ACC112 (cell line): ENCODE measurements around the gene ZNF839.
"Not testable (repeated sequence)": the region's sequence is repeated elsewhere in the genome, so short reads cannot be mapped to it uniquely, and the experiment has no call there.

ENCODE experiments used
- H2AFZ ChIP-seq: fragments of 200-600 bp; sonication (generic); one replicate; pipeline ENCODE4 v1.6.0; 2017; ENCODE audit warnings: antibody characterized with exemption, low read length; ENCODE audit not compliant: unreplicated experiment
- H3K27ac ChIP-seq: fragments of 200-600 bp; sonication (generic); 2 replicates; pipeline ENCODE4 v1.5.1; 2014; ENCODE audit warnings: low read depth, mild to moderate bottlenecking, antibody characterized with exemption, low read length, moderate library complexity
- H3K27me3 ChIP-seq: fragments of 200-600 bp; sonication (generic); 2 replicates; pipeline ENCODE4 v1.6.1; 2014; ENCODE audit warnings: mild to moderate bottlenecking, antibody characterized with exemption, low read length, moderate library complexity, mixed read lengths; ENCODE audit not compliant: insufficient read depth
- H3K36me3 ChIP-seq: fragments of 200-600 bp; sonication (generic); 2 replicates; pipeline ENCODE4 v1.6.1; 2016; ENCODE audit warnings: mild to moderate bottlenecking, antibody characterized with exemption, low read length, moderate library complexity, mixed read lengths; ENCODE audit not compliant: insufficient read depth
- H3K4me1 ChIP-seq: fragments of 200-600 bp; sonication (generic); one replicate; pipeline ENCODE4 v1.6.1; 2016; ENCODE audit warnings: low read length, mixed read lengths; ENCODE audit not compliant: insufficient read depth, unreplicated experiment, control insufficient read depth
- H3K4me3 ChIP-seq: fragments of 200-600 bp; sonication (generic); 2 replicates; pipeline ENCODE4 v1.5.1; 2014; ENCODE audit warnings: mild to moderate bottlenecking, low read depth, low read length
- H3K79me2 ChIP-seq: fragments of 200-600 bp; sonication (generic); one replicate; pipeline ENCODE4 v1.6.0; 2016; ENCODE audit warnings: low read length; ENCODE audit not compliant: control insufficient read depth, unreplicated experiment, insufficient read depth

Gene ZNF839

DNA sequence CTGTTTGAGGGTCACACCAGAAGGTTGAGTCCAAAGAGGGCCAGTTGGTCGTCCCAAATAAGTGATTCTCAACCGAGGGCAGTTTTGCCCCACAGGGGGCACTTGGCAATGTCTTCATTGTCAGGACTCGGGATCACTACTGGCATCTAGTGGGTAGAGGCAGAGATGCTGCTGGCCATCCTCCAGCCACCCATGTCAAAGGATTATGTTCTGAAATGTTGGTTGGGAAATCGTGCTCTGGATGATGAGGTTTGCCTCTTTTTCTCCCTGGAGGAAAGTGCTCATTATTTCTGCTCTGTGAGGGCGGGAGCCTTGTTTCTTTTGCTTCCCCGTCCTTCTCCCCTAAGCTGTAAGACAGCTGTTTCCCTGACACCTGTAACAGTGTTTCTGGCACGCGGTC lies 3.6 kb downstream of the ZNF839 start:
- peak overlapping the region; percentile 35 for H3K27ac ChIP-seq
- H3K4me3 ChIP-seq, result no peak overlapping the region
- H3K4me1 ChIP-seq, result peaks cover 19% of the 10 kb centered on the region
- H3K27me3 ChIP-seq, result no peaks in the 10 kb centered on the region
- peaks cover 5% of the 10 kb centered on the region; the same call in 1 of the 2 replicates for H3K36me3 ChIP-seq
- H2AFZ ChIP-seq, result no peak overlapping the region
- peaks cover 15% of the 10 kb centered on the region for H3K79me2 ChIP-seq

DNA sequence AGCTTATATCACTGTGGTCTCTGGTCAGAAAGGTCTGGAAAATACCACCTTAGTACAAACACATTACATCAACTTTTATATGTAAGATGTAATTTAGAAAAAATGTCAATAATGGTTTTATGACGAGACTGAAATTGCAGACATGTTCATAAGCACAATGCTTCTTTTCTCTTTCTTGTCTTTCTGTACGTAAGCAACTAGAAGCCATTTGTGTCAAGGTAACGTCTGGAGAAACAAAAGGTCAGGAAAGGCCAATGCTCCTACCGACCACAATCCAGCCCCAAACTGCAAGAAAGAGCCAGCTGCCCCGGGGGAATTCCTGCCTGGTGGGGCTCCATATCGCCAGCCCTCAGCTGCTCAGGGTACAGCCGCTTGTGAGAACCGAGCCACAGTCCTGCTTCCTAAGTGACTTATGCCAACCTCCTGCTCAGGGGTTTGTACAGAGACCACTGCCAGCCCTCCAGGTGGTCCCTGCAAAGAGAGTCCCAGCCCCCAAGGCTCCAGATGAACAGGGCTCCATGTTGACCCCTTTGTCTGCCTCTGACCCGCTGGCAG lies 6.3 kb downstream of the ZNF839 start:
- Histone ChIP-seq H3K4me3 (no peak overlapping the region), H3K36me3 (peaks cover 5% of the 10 kb centered on the region; the same call in 1 of the 2 replicates), H2AFZ (no peak overlapping the region), H3K27ac (no peak overlapping the region), H3K4me1 (peaks cover 10% of the 10 kb centered on the region), H3K79me2 (peaks cover 3% of the 10 kb centered on the region), H3K27me3 (no peaks in the 10 kb centered on the region)

GRCh38 chr14:102326583-102326982 lies 7.0 kb downstream of the ZNF839 start:
- H3K79me2 ChIP-seq, result no peaks in the 10 kb centered on the region
- no peak overlapping the region for H3K27ac ChIP-seq
- H3K27me3 ChIP-seq, result no peaks in the 10 kb centered on the region
- peaks cover 5% of the 10 kb centered on the region for H3K4me1 ChIP-seq
- no peak overlapping the region for H3K4me3 ChIP-seq
- H2AFZ ChIP-seq, result no peak overlapping the region
- H3K36me3 ChIP-seq, result peaks cover 5% of the 10 kb centered on the region; the same call in 1 of the 2 replicates

GRCh38 chr14:102329381-102329780 lies 9.8 kb downstream of the ZNF839 start:
- not testable (repeated sequence) for H3K4me1 ChIP-seq, H3K79me2 ChIP-seq

DNA sequence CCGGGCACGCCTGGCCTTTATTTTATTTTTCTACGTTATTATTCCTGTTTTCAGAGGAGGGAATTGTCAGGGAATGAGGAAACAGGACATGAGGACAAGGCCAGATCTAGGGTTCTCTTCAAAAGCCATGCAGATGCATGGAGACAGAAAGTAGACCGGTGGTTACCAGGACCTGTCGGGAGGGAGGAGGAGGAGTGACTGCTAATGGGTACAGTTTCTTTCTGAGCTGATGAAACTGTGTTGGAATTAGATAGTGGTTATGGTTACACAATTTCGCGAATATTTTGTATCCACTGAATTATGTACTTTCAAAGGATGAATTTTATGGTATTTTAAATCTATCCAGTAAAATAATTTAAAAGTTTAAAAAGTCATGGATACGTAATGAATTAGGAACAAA lies 11.3 kb downstream of the ZNF839 start:
- Histone ChIP-seq H3K27ac (no peak overlapping the region), H3K79me2 (no peaks in the 10 kb centered on the region), H3K4me3 (no peak overlapping the region), H2AFZ (no peak overlapping the region), H3K36me3 (peaks cover 10% of the 10 kb centered on the region; the same call in 1 of the 2 replicates), H3K27me3 (no peaks in the 10 kb centered on the region), H3K4me1 (peaks cover 2% of the 10 kb centered on the region)

More at GRCh38 chr14:102329381-102329780, 9.8 kb downstream of the ZNF839 start:
- H3K27ac ChIP-seq, H2AFZ ChIP-seq, H3K4me3 ChIP-seq, H3K36me3 ChIP-seq, H3K27me3 ChIP-seq: not testable (repeated sequence)

DNA sequence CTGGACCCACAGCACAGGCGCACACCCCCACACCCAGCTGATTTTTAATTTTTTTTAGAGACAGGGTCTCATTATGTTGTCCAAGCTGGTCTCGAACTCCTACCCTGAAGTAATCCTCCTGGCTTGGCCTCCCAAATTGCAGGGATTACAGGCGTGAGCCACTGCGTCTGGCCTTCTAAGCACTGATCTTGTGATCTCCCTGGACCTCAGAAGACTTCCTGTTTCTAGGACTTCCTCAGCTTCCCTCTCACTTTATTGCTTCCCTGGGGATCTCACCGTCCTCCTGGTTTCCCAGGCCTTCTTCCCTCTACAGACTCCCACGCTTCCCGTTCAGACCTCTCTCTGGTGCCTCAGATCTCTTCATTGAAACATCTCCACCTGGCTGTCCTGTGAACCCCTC lies 13.8 kb downstream of the ZNF839 start:
- Histone ChIP-seq H2AFZ (no peak overlapping the region), H3K36me3 (peaks cover 11% of the 10 kb centered on the region; the same call in 1 of the 2 replicates), H3K4me1 (peaks cover 2% of the 10 kb centered on the region), H3K27ac (no peak overlapping the region), H3K27me3 (no peaks in the 10 kb centered on the region), H3K4me3 (no peak overlapping the region), H3K79me2 (no peaks in the 10 kb centered on the region)

- no peak overlapping the region for H3K4me3 ChIP-seq
- H3K79me2 ChIP-seq, result no peaks in the 10 kb centered on the region
- H3K36me3 ChIP-seq, result peaks cover 11% of the 10 kb centered on the region; the same call in 1 of the 2 replicates
- peaks cover 2% of the 10 kb centered on the region for H3K4me1 ChIP-seq
- H3K27me3 ChIP-seq, result no peaks in the 10 kb centered on the region
- H2AFZ ChIP-seq, result no peak overlapping the region
- H3K27ac ChIP-seq, result no peak overlapping the region
Observed at GRCh38 chr14:102333795-102334705, 14.5 kb downstream of the ZNF839 start.

- H3K36me3 ChIP-seq, result peaks cover 11% of the 10 kb centered on the region; the same call in 1 of the 2 replicates
- peaks cover 2% of the 10 kb centered on the region for H3K4me1 ChIP-seq
- no peak overlapping the region for H3K4me3 ChIP-seq
- no peaks in the 10 kb centered on the region for H3K27me3 ChIP-seq
- H3K27ac ChIP-seq, result no peak overlapping the region
- H3K79me2 ChIP-seq, result no peaks in the 10 kb centered on the region
- no peak overlapping the region for H2AFZ ChIP-seq
Observed at GRCh38 chr14:102335163-102335562, 15.6 kb downstream of the ZNF839 start.

- H3K4me3 ChIP-seq, result no peak overlapping the region
- H3K79me2 ChIP-seq, result no peaks in the 10 kb centered on the region
- H3K4me1 ChIP-seq, result peaks cover 2% of the 10 kb centered on the region
- H3K36me3 ChIP-seq, result peaks cover 11% of the 10 kb centered on the region; the same call in 1 of the 2 replicates
- H3K27me3 ChIP-seq, result no peaks in the 10 kb centered on the region
- no peak overlapping the region for H3K27ac ChIP-seq
- H2AFZ ChIP-seq, result no peak overlapping the region
Observed at GRCh38 chr14:102338724-102339123, 19.2 kb downstream of the ZNF839 start.

- peaks cover 5% of the 10 kb centered on the region; the same call in 1 of the 2 replicates for H3K36me3 ChIP-seq
- H3K79me2 ChIP-seq, result no peaks in the 10 kb centered on the region
- H3K27me3 ChIP-seq, result no peaks in the 10 kb centered on the region
- H2AFZ ChIP-seq, result no peak overlapping the region
- no peaks in the 10 kb centered on the region for H3K4me1 ChIP-seq
- no peak overlapping the region for H3K4me3 ChIP-seq
- H3K27ac ChIP-seq, result no peak overlapping the region
Observed at GRCh38 chr14:102341566-102341965, 22.0 kb downstream of the ZNF839 start.
